DND-41 (cell line): Measurements from ENCODE around the gene ERC2.

Experiments
- EZH2 ChIP-seq: IDR thresholded peaks from 3 replicates; pipeline ENCODE4 v1.6.1; 2012; ENCODE audit warnings: borderline replicate concordance, low read depth, mild to moderate bottlenecking, moderate library complexity, low read length, inconsistent platforms; ENCODE audit not compliant: severe bottlenecking
- TF ChIP-seq, protein P1 (sequence below): IDR thresholded peaks from 2 replicates; pipeline ENCODE4 v1.5.1; 2012; ENCODE audit warnings: borderline replicate concordance, low read length, moderate library complexity, mild to moderate bottlenecking; ENCODE audit not compliant: poor library complexity, severe bottlenecking; ENCODE audit errors: extremely low read depth

DNA sequence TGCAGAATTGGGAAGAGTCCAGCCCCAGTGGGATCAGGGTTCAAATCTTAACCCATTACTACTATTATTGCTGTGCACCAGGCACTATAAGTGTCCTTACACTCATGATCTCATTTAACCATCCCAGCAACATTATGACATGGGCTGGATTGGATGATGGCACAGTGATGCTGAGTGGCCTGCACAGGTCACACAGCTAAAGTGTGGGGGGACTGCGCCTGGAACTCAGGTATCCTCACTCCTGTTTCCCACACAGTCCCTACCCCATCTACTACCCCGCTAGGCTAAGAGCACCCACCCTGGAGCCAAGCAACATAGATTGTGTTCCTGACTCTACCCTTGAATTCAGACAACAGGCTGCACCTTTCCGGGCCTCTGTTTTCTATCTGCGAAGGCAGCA is 997.2 kb downstream of the ERC2 start:
- TF ChIP-seq, protein P1, sequence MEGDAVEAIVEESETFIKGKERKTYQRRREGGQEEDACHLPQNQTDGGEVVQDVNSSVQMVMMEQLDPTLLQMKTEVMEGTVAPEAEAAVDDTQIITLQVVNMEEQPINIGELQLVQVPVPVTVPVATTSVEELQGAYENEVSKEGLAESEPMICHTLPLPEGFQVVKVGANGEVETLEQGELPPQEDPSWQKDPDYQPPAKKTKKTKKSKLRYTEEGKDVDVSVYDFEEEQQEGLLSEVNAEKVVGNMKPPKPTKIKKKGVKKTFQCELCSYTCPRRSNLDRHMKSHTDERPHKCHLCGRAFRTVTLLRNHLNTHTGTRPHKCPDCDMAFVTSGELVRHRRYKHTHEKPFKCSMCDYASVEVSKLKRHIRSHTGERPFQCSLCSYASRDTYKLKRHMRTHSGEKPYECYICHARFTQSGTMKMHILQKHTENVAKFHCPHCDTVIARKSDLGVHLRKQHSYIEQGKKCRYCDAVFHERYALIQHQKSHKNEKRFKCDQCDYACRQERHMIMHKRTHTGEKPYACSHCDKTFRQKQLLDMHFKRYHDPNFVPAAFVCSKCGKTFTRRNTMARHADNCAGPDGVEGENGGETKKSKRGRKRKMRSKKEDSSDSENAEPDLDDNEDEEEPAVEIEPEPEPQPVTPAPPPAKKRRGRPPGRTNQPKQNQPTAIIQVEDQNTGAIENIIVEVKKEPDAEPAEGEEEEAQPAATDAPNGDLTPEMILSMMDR, result no peak
- TF ChIP-seq EZH2, result no peak
